Trophoblast cell (in vitro differentiated cells and primary cell): Measurements from ENCODE around the gene IPO9.

Experiments used
- DNase-seq, 2 donors: peaks; one replicate each; pipeline ENCODE4 v3.0.0-alpha.2; 2016
- H2AFZ ChIP-seq: 2 replicates; pipeline ENCODE4 v1.6.1; 2013; ENCODE audit warnings: low read length, moderate library complexity, mild to moderate bottlenecking; ENCODE audit not compliant: insufficient read depth, poor library complexity
- H2AK5ac ChIP-seq: 2 replicates; pipeline ENCODE4 v1.6.1; 2013; ENCODE audit warnings: mild to moderate bottlenecking, low read length
- H2BK120ac ChIP-seq: 2 replicates; pipeline ENCODE4 v1.6.1; 2013; ENCODE audit warnings: low read length, mild to moderate bottlenecking, moderate library complexity; ENCODE audit not compliant: insufficient read depth, poor library complexity
- H2BK12ac ChIP-seq: 2 replicates; pipeline ENCODE4 v1.6.1; 2013; ENCODE audit warnings: mild to moderate bottlenecking, low read length, moderate library complexity
- H2BK5ac ChIP-seq: 2 replicates; pipeline ENCODE4 v1.6.1; 2013; ENCODE audit warnings: low read length, low read depth, moderate library complexity, mild to moderate bottlenecking; ENCODE audit not compliant: poor library complexity
- H3K14ac ChIP-seq: 2 replicates; pipeline ENCODE4 v1.6.1; 2013; ENCODE audit warnings: mild to moderate bottlenecking, low read length
- H3K18ac ChIP-seq: 2 replicates; pipeline ENCODE4 v1.6.1; 2013; ENCODE audit warnings: mild to moderate bottlenecking, low read length
- H3K23ac ChIP-seq: 2 replicates; pipeline ENCODE4 v1.6.1; 2013; ENCODE audit warnings: low read length
- H3K27ac ChIP-seq: 2 replicates; pipeline ENCODE4 v1.5.1; 2013; ENCODE audit warnings: low read depth, mild to moderate bottlenecking, inconsistent platforms, low read length, moderate library complexity
- H3K27me3 ChIP-seq: 2 replicates; pipeline ENCODE4 v1.6.1; 2013; ENCODE audit warnings: inconsistent platforms, mild to moderate bottlenecking, low read length, moderate library complexity; ENCODE audit not compliant: insufficient read depth
- H3K36me3 ChIP-seq, 2 experiments: 1 replicate in 1 of 2; 2 replicates in 1 of 2; pipeline ENCODE4 v1.6.1; 2013; ENCODE audit warnings: low read length in 2 of 2, mild to moderate bottlenecking in 2 of 2, moderate library complexity in 1 of 2; ENCODE audit not compliant: insufficient read depth in 2 of 2, control insufficient read depth in 1 of 2
- H3K4ac ChIP-seq: 2 replicates; pipeline ENCODE4 v1.6.1; 2013; ENCODE audit warnings: low read depth, mild to moderate bottlenecking, low read length, moderate library complexity
- H3K4me1 ChIP-seq, 2 experiments: 1 replicate in 1 of 2; 2 replicates in 1 of 2; pipeline ENCODE4 v1.6.1; 2013; ENCODE audit warnings: low read length in 2 of 2, mild to moderate bottlenecking in 2 of 2, moderate library complexity in 1 of 2; ENCODE audit not compliant: insufficient read depth in 2 of 2, control insufficient read depth in 1 of 2
- H3K4me2 ChIP-seq: 2 replicates; pipeline ENCODE4 v1.6.1; 2013; ENCODE audit warnings: inconsistent platforms, mild to moderate bottlenecking, low read length, moderate library complexity
- H3K4me3 ChIP-seq: 2 replicates; pipeline ENCODE4 v1.5.1; 2013; ENCODE audit warnings: mild to moderate bottlenecking, low read depth, low read length, inconsistent platforms
- H3K79me1 ChIP-seq: one replicate; pipeline ENCODE4 v1.6.1; 2013; ENCODE audit warnings: low read length
- H3K79me2 ChIP-seq: 2 replicates; pipeline ENCODE4 v1.6.1; 2013; ENCODE audit warnings: low read length, mild to moderate bottlenecking; ENCODE audit not compliant: control insufficient read depth, insufficient read depth, poor library complexity
- H3K9ac ChIP-seq: 2 replicates; pipeline ENCODE4 v1.6.1; 2013; ENCODE audit warnings: mild to moderate bottlenecking, low read length
- H3K9me3 ChIP-seq: 2 replicates; pipeline ENCODE4 v1.6.1; 2013; ENCODE audit warnings: low read depth, mild to moderate bottlenecking, control low read depth, inconsistent platforms, low read length; ENCODE audit not compliant: insufficient read depth
- H4K12ac ChIP-seq: 2 replicates; pipeline ENCODE4 v1.6.1; 2013; ENCODE audit warnings: low read depth, mild to moderate bottlenecking, low read length, moderate library complexity
- H4K8ac ChIP-seq: 2 replicates; pipeline ENCODE4 v1.6.1; 2013; ENCODE audit warnings: low read depth, mild to moderate bottlenecking, low read length, moderate library complexity
- H4K91ac ChIP-seq: one replicate; pipeline ENCODE4 v1.6.1; 2013; ENCODE audit warnings: low read depth, mild to moderate bottlenecking, low read length, moderate library complexity
- WGBS: extraction: QIAGEN DNeasy Blood & Tissue Kit; methylation state at CpG from one replicate; pipeline ENCODE4 v1.1.7; 2013; ENCODE audit warnings: missing lambda C conversion rate; ENCODE audit not compliant: insufficient read length, insufficient coverage; ENCODE audit errors: extremely low coverage; 5-methylcytosine and 5-hydroxymethylcytosine counted together

IPO9 gene

DNA sequence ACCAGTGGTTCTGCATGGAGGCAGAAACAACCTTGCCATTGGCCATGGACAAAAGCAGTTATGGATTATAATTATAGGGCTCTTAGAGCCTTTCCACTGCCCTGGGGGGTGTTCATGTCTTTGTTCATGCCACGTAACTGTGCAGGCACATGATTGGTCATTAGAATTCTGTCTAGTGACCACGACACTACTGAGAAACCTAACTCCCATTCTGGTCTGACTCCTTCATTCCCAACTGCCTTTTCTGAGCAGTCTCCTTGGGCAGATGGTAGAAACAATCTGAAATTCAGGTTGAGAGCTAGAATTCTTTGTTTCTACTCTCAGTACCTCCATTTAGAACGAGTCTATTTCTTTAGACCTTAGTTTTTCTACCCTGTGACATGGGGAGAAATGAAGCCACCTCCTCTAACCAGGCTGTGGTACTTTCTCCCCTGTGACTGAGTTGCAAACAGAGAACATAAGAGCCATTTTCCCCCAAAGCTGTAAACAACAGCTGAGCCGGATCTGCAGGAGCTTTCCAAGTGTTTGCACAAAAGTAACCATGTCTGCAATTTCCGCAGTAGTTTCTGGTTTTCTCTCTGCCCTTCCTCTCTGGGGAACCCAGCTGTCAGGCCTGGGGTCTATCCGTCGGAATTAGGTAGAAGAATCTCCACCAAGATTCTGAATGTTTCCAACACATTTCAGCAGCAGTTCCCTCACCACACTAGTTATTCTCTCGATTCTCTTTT, 37.7 kb upstream of the IPO9 start:
- Histone ChIP-seq H2AFZ (no peak overlapping the region), H2BK5ac (no peak overlapping the region), H3K27me3 (no peaks in the 10 kb centered on the region)

DNA sequence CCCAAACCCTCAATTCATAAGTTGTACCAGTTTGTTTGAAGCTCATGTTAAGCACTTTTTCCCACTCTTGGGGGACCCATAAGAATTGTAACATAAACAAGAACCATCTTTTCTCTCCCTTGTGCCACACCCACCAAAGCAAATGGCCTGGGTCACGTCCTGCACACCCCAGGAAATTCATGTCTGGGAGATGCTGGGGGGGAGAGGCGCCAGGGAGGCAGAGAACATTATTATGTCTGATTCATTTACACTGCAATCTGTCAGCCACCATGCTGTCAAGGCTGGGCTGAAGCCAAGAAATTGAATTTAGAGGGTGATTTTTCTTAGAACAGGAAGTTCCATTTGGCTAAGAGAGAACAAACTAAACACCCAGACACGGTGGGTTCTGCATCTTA, 37.2 kb upstream of the IPO9 start:
- no peak overlapping the region for H4K8ac ChIP-seq

More for the DNA sequence above, 37.7 kb upstream of the IPO9 start:
- Histone ChIP-seq H4K91ac (no peak overlapping the region), H3K4me2 (no peak overlapping the region), H3K23ac (no peak overlapping the region), H3K9me3 (no peaks in the 10 kb centered on the region), H3K4ac (no peak overlapping the region), H3K9ac (no peak overlapping the region), H3K36me3 (peaks cover 48 to 78% of the 10 kb centered on the region in 2 experiments), H3K79me2 (no peaks in the 10 kb centered on the region), H3K14ac (no peak overlapping the region), H3K18ac (no peak overlapping the region), H4K8ac (no peak overlapping the region), H3K4me1 (peaks cover 0 to 2% of the 10 kb centered on the region in 2 experiments), H4K12ac (no peak overlapping the region), H3K27ac (no peak overlapping the region), H2BK12ac (no peak overlapping the region), H2AK5ac (no peak overlapping the region), H2BK120ac (no peak overlapping the region), H3K4me3 (no peak overlapping the region), H3K79me1 (no peaks in the 10 kb centered on the region)
- WGBS: no CpG with 5 or more reads among the region's 8 CpGs
- no peak for DNase-seq

DNA sequence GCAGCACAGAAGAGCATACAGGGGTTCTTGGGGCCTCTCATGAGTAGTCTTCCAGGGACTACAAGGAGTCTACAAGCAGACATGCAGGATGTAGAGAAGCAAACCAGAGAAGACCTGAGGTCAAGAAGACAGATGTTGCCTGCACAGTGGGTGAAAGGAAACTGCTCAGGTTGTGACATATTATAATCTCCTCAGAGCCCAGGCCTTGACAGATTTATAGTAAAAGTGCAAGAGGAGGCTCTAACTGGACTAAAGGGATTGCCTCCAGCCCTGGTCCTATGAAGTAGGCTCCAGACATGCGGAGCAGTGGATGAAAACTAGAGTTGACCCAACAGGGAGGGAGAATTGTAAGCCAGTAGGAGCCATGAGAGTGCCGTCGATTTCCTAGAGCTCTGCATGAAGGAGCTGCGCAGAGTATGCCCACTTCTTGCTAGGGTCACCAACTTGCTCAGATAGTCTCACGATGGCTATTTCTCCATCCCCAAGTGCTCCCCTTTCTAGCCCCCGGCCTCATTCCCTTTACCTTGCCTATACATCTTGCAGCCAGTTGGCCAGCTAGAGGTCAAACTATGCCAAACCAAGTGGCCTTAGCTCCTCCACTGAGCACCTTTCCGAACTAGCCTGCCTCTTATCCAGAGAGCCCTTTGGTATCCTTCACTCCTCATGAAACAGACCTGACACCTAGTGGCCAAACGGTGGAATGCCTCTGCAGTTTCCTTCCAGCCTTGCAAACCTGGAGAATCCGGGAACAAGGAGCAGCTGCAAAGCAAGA, 36.2 kb upstream of the IPO9 start:
- no peaks in the 10 kb centered on the region for H3K9me3 ChIP-seq
- H3K23ac ChIP-seq: no peak overlapping the region
- H4K91ac ChIP-seq: no peak overlapping the region
- no CpG with 5 or more reads among the region's 9 CpGs for WGBS
- peaks cover 0 to 2% of the 10 kb centered on the region in 2 experiments for H3K4me1 ChIP-seq
- no peak overlapping the region for H2AFZ ChIP-seq
- no peak overlapping the region for H3K9ac ChIP-seq
- H3K4ac ChIP-seq: no peak overlapping the region
- no peak overlapping the region for H3K18ac ChIP-seq
- peaks cover 41 to 64% of the 10 kb centered on the region in 2 experiments for H3K36me3 ChIP-seq
- no peaks in the 10 kb centered on the region for H3K27me3 ChIP-seq
- no peaks in the 10 kb centered on the region for H3K79me1 ChIP-seq
- H3K4me3 ChIP-seq: no peak overlapping the region
- no peak overlapping the region for H2BK5ac ChIP-seq
- no peak overlapping the region for H3K14ac ChIP-seq
- H4K12ac ChIP-seq: peak overlapping the region; percentile 10
- no peak overlapping the region for H3K27ac ChIP-seq
- H2BK120ac ChIP-seq: no peak overlapping the region
- H3K4me2 ChIP-seq: no peak overlapping the region
- no peak overlapping the region for H4K8ac ChIP-seq
- DNase-seq: peak; percentile 85 to 94
- H2AK5ac ChIP-seq: no peak overlapping the region
- H2BK12ac ChIP-seq: no peak overlapping the region
- H3K79me2 ChIP-seq: no peaks in the 10 kb centered on the region

More for the DNA sequence above, 37.2 kb upstream of the IPO9 start:
- Histone ChIP-seq H3K36me3 (peaks cover 47 to 72% of the 10 kb centered on the region in 2 experiments), H3K4me3 (no peak overlapping the region), H3K4me2 (no peak overlapping the region), H4K12ac (no peak overlapping the region), H2BK120ac (no peak overlapping the region), H3K14ac (no peak overlapping the region), H3K27me3 (no peaks in the 10 kb centered on the region), H3K9ac (no peak overlapping the region), H2AK5ac (no peak overlapping the region), H3K79me1 (no peaks in the 10 kb centered on the region), H3K23ac (no peak overlapping the region), H3K18ac (no peak overlapping the region), H3K4me1 (peaks cover 0 to 2% of the 10 kb centered on the region in 2 experiments), H3K27ac (no peak overlapping the region), H3K79me2 (no peaks in the 10 kb centered on the region), H2BK5ac (no peak overlapping the region), H2BK12ac (no peak overlapping the region), H3K4ac (no peak overlapping the region), H4K91ac (no peak overlapping the region), H3K9me3 (no peaks in the 10 kb centered on the region), H2AFZ (no peak overlapping the region)
- WGBS: no CpG with 5 or more reads among the region's 3 CpGs
- no peak for DNase-seq

- no peak overlapping the region for H3K4ac ChIP-seq
- no peak overlapping the region for H4K12ac ChIP-seq
- no peak overlapping the region for H3K14ac ChIP-seq
- H3K79me1 ChIP-seq: no peaks in the 10 kb centered on the region
- no peak overlapping the region for H2AK5ac ChIP-seq
- no peak overlapping the region for H4K8ac ChIP-seq
- H3K27ac ChIP-seq: no peak overlapping the region
- peaks cover 0 to 2% of the 10 kb centered on the region in 2 experiments for H3K4me1 ChIP-seq
- no peak overlapping the region for H3K9ac ChIP-seq
- no peaks in the 10 kb centered on the region for H3K79me2 ChIP-seq
- DNase-seq: no peak
- H3K18ac ChIP-seq: no peak overlapping the region
- H3K27me3 ChIP-seq: no peaks in the 10 kb centered on the region
- H2AFZ ChIP-seq: no peak overlapping the region
- WGBS: no CpG with 5 or more reads among the region's 11 CpGs
- H3K9me3 ChIP-seq: no peaks in the 10 kb centered on the region
- no peak overlapping the region for H2BK5ac ChIP-seq
- H4K91ac ChIP-seq: no peak overlapping the region
- no peak overlapping the region for H2BK12ac ChIP-seq
- no peak overlapping the region for H3K4me3 ChIP-seq
- H3K4me2 ChIP-seq: no peak overlapping the region
- H2BK120ac ChIP-seq: no peak overlapping the region
- peaks cover 36 to 62% of the 10 kb centered on the region in 2 experiments for H3K36me3 ChIP-seq
- no peak overlapping the region for H3K23ac ChIP-seq
Measured at GRCh38 chr1:201793306-201793925, 35.5 kb upstream of the IPO9 start.
